SK-N-MC (cell line): ENCODE data around the gene FAM149B1.

Experiments
- EZH2 ChIP-seq: fragments of 200-600 bp; sonication (generic); IDR thresholded peaks from one replicate; pipeline ENCODE4 v1.6.1; 2017; ENCODE audit warnings: antibody characterized with exemption
- FOXP2 ChIP-seq: optimal IDR thresholded peaks from 2 replicates; pipeline ENCODE3; 2011; ENCODE audit warnings: mild to moderate bottlenecking, moderate library complexity; ENCODE audit not compliant: insufficient read depth; ENCODE audit errors: extremely low read length, control extremely low read depth
- POLR2AphosphoS5 ChIP-seq: IDR thresholded peaks from 2 replicates; pipeline ENCODE4 v1.6.1; 2012; ENCODE audit warnings: mild to moderate bottlenecking, low read depth, low read length, borderline replicate concordance

GRCh38 chr10:73131913-73132686 lies 35.8 kb upstream of the FAM149B1 start:
- TF ChIP-seq POLR2AphosphoS5 (no peak), EZH2 (no peak), FOXP2 (no peak)
